AG09309 (cell line): ENCODE measurements around the gene EVI5.
A peak's percentile ranks its signal among the peaks of the same experiment; 100 is the strongest.
"Not testable (repeated sequence)": the region's sequence is repeated elsewhere in the genome, so short reads cannot be mapped to it uniquely, and the experiment has no call there.

Source experiments
- DNase-seq: peaks from one replicate; pipeline ENCODE4 v3.0.0-alpha.2; 2010; ENCODE audit warnings: low read depth
- H3K4me3 ChIP-seq: 2 replicates; pipeline ENCODE4 v1.5.1; 2011; ENCODE audit warnings: mild to moderate bottlenecking, low read depth, low read length, moderate library complexity; ENCODE audit not compliant: control insufficient read depth
- TF ChIP-seq, protein P1 (sequence below): IDR thresholded peaks from 2 replicates; pipeline ENCODE4 v1.5.1; 2011; ENCODE audit warnings: mild to moderate bottlenecking, low read depth, low read length, inconsistent platforms; ENCODE audit not compliant: insufficient read depth, control insufficient read depth; ENCODE audit errors: missing control alignments

EVI5 gene

DNA sequence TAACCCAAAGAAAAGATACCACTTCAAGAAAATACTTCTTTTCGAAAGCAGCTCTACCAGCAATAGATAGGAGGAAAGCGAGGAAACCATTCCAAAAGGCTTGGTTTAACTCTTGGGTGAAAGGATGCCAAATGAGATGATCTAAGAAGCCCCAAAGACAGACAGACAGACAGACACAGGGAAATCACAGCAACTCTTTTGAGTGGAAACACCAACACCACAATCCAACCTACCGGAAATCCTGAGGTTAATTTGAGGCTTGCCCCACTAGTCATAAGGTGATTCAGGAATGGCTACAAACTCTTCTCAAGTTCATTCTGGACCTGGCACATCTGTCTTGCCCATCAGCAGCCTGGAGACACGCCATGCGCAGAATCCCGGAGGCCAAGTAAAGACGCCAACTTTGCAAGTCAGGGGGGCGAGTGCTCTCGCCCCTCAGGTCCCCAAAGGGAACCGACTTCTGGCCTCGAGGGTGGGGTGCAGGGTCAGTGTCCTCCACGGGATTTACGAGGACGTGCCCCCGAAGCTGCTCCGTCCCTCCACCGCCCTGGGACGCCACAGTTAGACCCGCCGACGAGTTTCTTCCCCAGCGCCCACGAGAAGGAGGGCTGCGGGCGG, 778 bp downstream of the EVI5 start:
- no peak for DNase-seq
- TF ChIP-seq, protein P1, sequence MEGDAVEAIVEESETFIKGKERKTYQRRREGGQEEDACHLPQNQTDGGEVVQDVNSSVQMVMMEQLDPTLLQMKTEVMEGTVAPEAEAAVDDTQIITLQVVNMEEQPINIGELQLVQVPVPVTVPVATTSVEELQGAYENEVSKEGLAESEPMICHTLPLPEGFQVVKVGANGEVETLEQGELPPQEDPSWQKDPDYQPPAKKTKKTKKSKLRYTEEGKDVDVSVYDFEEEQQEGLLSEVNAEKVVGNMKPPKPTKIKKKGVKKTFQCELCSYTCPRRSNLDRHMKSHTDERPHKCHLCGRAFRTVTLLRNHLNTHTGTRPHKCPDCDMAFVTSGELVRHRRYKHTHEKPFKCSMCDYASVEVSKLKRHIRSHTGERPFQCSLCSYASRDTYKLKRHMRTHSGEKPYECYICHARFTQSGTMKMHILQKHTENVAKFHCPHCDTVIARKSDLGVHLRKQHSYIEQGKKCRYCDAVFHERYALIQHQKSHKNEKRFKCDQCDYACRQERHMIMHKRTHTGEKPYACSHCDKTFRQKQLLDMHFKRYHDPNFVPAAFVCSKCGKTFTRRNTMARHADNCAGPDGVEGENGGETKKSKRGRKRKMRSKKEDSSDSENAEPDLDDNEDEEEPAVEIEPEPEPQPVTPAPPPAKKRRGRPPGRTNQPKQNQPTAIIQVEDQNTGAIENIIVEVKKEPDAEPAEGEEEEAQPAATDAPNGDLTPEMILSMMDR, result no peak
- peak overlapping the region; percentile 91 for H3K4me3 ChIP-seq

DNA sequence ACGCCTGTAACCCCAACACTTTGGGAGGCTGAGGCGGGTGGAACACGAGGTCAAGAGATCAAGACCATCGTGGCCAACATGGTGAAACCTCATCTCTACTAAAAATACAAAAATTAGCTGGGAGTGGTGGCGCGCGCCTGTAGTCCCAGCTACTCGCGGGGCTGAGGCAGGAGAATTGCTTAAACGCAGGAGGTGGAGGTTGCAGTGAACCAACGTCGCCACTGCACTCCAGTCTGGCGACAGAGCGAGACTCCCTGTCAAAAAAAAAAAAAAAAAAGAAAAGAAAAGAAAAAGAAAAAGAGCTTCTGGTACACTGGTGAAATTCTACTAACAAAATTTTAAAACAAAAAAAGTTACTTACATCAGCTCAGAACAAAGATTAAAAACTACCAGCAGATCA, 1.4 kb downstream of the EVI5 start:
- H3K4me3 ChIP-seq, result peak overlapping the region; percentile 91

DNA sequence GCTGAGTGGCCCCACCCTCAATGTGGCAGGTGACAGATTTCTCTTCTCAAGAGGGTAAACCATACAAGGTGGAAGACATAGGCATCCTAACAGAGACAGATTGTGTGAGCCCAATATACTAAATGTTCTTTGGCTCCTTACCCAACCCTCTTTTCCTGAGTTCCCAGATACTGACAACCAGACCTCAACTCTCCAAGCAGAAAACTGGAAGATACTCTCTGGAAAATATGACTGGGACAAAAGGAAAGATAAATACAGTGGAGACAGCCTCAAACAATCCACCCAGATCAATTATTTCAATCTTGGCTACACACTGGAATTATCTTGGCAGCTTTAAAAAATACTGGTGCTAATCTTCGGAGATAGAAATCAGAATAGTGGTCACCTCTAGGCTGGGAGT, 6.5 kb downstream of the EVI5 start:
- DNase-seq, result no peak
- TF ChIP-seq, protein P1, result no peak
- H3K4me3 ChIP-seq, result no peak overlapping the region

More for the DNA sequence above, 1.4 kb downstream of the EVI5 start:
- not testable (repeated sequence) for DNase-seq

DNA sequence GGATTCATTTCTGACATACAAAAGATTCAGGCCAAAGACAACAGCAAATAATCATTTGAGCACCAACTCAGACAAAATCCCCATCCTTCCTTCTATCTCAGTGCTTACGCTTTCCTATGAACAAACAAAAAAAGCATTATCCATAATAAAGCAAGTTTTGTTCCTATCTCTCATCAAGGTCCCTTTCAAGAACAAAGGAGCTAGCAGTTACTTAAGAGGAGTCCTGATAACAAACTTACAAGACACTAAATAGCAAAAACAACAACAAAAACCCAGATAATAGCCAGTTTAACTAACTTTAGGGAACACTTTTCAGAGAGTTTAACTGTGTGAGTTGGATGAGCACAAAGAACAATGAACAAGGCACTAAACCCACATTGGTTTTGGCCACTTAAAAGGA, 10.5 kb downstream of the EVI5 start:
- TF ChIP-seq, protein P1, result no peak
- DNase-seq, result no peak
- no peak overlapping the region for H3K4me3 ChIP-seq

DNA sequence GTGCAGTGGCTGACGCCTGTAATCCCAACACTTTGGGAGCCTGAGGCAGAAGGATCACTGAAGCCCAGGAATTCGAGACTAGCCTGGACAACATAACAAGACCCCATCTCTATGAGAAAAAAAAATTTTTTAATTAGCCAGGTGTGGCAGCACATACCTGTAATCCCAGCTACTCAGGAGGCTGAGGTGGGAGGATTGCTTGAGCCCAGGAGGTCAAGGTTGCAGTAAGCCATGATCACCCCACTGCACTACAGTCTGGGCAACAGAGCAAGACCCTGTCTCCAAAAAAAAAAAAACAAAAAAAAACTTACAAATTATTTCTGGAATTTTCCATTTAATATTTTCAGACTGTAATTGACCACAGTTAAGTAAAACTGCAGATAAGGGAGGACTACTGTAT, 11.2 kb downstream of the EVI5 start:
- DNase-seq, result not testable (repeated sequence)

DNA sequence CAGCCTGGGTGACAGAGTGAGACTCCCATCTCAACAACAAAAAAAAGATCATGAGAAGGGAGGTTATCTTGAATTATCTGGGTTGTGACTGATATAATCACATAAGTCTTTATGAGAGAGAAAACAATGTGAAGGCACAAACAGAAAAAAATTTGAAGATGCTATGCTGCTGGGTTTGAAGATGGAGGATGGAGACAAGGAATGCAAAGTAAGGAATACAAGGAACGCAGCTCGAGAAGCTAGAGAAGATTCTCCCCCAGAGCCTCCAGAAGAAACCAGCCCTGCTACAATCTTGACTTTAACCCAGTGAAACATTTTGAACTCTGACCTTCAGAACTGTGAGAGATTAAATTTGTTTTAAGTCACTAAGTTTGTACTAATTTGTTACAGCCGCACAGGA, 15.1 kb downstream of the EVI5 start:
- no peak for DNase-seq
- TF ChIP-seq, protein P1, result no peak
- H3K4me3 ChIP-seq, result no peak overlapping the region

More for the DNA sequence above, 11.2 kb downstream of the EVI5 start:
- H3K4me3 ChIP-seq, result not testable (repeated sequence)

DNA sequence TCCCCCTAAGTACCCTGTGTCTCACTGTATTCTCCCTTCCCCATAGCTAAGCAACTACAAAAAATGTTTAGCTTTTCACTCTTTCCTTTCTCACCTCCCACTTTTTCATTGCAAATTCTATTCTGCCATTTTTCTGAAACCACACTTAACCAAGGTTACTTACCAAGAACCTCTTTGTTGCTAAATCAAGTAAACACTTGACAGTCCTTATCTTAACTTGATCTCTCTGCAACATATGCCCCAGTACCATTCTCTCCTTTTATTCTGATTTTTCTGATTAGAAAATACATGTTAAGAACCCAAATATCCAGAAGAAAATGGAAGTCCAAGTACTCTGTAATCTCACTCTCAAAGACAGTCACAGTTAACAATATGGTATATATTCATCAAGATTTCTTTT, 16.0 kb downstream of the EVI5 start:
- DNase-seq, result no peak
- TF ChIP-seq, protein P1, result no peak
- H3K4me3 ChIP-seq, result no peak overlapping the region

DNA sequence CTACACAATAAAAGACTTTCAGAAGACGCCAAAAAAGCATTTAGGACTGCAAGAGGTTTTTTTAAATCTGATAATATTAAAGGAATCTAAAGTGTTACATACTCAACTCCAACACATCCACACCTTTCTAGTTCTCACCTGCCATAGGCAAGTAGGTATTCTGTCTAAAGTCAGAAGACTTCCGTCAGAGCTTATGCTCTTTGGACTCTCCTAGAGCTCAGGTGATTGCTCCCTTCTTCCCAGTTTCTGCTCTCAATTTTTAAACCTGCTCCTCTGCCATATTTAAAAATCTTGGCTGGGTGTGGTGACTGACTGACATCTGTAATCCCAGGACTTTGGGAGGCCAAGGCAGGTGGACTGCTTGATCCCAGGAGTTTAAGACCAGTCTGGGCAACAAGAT, 16.6 kb downstream of the EVI5 start:
- TF ChIP-seq, protein P1, result no peak
- no peak for DNase-seq
- H3K4me3 ChIP-seq, result no peak overlapping the region
